ENCODE data around the gene MYLK. TPM values are rescaled to one million over a fixed set of nuclear protein-coding genes. Genes with fewer than 3 reads are reported as not detected.

Gene MYLK
- total RNA-seq, 2 donors from 2014 or later, result 4.7 to 6.6 TPM

DNA sequence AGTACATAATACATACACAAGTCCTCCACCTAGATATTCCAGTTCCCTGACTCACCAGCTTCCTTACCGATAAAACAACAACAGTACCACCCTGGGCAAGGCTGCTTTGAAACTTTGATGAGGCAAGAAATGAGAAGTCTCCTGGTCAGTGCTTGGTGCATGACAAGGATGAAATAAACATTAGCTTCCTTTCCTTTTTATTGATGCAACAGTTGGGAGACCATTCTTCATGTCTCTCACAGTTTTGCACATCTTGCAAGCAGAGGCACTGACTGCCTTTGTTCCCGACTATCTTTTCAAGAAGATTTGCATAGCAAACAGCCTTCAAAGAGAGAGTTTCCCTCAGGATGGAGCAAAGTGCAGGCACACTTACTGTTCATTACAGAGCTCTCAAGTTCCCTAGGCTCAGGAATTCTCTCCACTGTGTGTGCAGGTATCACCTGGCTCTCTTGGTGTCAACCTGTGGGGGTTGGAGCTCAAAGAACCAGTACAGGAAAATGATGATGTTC is 65.2 kb downstream of the MYLK start:
- Mint-ChIP-seq H3K27me3 (ENCODE audit: insufficient read depth) (peaks cover 2% of the 10 kb centered on the region), H3K4me1 (peaks cover 23% of the 10 kb centered on the region), H3K4me3 (no peak overlapping the region), H3K27ac (no peak overlapping the region), H3K9me3 (peaks cover 13% of the 10 kb centered on the region), H3K36me3 (ENCODE audit: low read depth) (peaks cover 4% of the 10 kb centered on the region)
- H3K4me3 ChIP-seq (ENCODE audit: low read length), result no peak overlapping the region
- 45 to 55% methylated on average over 1 to 2 of the region's 2 CpGs for WGBS, 2 experiments (ENCODE audit: insufficient coverage in 1 of 2, insufficient read length in 1 of 2)
- H3K9ac ChIP-seq (ENCODE audit: extremely low read depth, low read length, poor library complexity, severe bottlenecking), result no peak overlapping the region
- TF ChIP-seq, protein P1, sequence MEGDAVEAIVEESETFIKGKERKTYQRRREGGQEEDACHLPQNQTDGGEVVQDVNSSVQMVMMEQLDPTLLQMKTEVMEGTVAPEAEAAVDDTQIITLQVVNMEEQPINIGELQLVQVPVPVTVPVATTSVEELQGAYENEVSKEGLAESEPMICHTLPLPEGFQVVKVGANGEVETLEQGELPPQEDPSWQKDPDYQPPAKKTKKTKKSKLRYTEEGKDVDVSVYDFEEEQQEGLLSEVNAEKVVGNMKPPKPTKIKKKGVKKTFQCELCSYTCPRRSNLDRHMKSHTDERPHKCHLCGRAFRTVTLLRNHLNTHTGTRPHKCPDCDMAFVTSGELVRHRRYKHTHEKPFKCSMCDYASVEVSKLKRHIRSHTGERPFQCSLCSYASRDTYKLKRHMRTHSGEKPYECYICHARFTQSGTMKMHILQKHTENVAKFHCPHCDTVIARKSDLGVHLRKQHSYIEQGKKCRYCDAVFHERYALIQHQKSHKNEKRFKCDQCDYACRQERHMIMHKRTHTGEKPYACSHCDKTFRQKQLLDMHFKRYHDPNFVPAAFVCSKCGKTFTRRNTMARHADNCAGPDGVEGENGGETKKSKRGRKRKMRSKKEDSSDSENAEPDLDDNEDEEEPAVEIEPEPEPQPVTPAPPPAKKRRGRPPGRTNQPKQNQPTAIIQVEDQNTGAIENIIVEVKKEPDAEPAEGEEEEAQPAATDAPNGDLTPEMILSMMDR (conservative IDR thresholded peaks at IDR 0.05), result no peak
- H3K36me3 ChIP-seq (ENCODE audit: control insufficient read depth, insufficient read depth, low read length), result no peaks in the 10 kb centered on the region
- peak; percentile 51 for DNase-seq
- peaks cover 22% of the 10 kb centered on the region for H3K27me3 ChIP-seq (ENCODE audit: control insufficient read depth, insufficient read depth, low read length, poor library complexity, severe bottlenecking)
- no peak overlapping the region for H3K27ac ChIP-seq (ENCODE audit: low read depth, low read length)
- no peaks in the 10 kb centered on the region for H3K4me1 ChIP-seq (ENCODE audit: control insufficient read depth, insufficient read depth, low read length)
- peaks cover 10% of the 10 kb centered on the region for H3K9me3 ChIP-seq (ENCODE audit: control insufficient read depth, low read length)

DNA sequence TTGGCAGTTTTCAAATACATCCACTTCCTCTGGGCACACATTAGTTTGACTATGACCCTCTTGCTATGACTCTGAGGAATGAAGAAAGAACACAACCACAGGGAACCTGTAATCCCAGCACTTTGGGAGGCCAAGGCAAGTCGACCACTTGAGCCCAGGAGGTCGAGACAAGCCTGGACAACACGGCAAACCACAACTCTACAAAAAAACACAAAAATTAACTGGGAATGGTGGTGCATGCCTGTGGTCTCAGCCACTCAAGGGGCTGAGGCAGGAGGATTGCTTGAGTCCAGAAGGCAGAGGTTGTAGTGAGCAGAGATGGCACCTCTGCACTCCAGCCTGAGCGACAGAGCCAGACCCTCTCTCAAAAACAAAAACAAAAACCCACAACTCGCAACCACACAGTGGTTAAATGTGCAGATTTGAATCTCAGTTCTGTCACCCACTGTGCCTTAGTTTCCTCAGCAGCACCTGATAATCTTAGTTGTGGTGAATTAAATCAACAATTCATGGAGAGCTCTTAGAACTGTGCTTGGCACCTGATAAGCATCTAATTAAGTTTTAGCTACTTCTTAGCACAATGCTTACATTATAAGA is 65.7 kb downstream of the MYLK start:
- Histone ChIP-seq H3K36me3 (ENCODE audit: control insufficient read depth, insufficient read depth, low read length) (no peaks in the 10 kb centered on the region), H3K9ac (ENCODE audit: extremely low read depth, low read length, poor library complexity, severe bottlenecking) (no peak overlapping the region), H3K27me3 (ENCODE audit: control insufficient read depth, insufficient read depth, low read length, poor library complexity, severe bottlenecking) (peaks cover 22% of the 10 kb centered on the region), H3K4me3 (ENCODE audit: low read length) (no peak overlapping the region), H3K4me1 (ENCODE audit: control insufficient read depth, insufficient read depth, low read length) (no peaks in the 10 kb centered on the region), H3K27ac (ENCODE audit: low read depth, low read length) (no peak overlapping the region), H3K9me3 (ENCODE audit: control insufficient read depth, low read length) (peaks cover 10% of the 10 kb centered on the region)
- peak; percentile 22 for DNase-seq
- no peaks in the 10 kb centered on the region for H3K27me3 Mint-ChIP-seq (ENCODE audit: insufficient read depth)
- no peak overlapping the region for H3K27ac Mint-ChIP-seq
- TF ChIP-seq, protein P1 (conservative IDR thresholded peaks at IDR 0.05), result no peak
- H3K4me1 Mint-ChIP-seq, result peaks cover 23% of the 10 kb centered on the region
- H3K9me3 Mint-ChIP-seq, result peaks cover 13% of the 10 kb centered on the region
- peaks cover 4% of the 10 kb centered on the region for H3K36me3 Mint-ChIP-seq (ENCODE audit: low read depth)
- H3K4me3 Mint-ChIP-seq, result no peak overlapping the region
- 72 to 83% methylated on average over 3 to 5 of the region's 5 CpGs for WGBS, 2 experiments (ENCODE audit: insufficient coverage in 1 of 2, insufficient read length in 1 of 2)

DNA sequence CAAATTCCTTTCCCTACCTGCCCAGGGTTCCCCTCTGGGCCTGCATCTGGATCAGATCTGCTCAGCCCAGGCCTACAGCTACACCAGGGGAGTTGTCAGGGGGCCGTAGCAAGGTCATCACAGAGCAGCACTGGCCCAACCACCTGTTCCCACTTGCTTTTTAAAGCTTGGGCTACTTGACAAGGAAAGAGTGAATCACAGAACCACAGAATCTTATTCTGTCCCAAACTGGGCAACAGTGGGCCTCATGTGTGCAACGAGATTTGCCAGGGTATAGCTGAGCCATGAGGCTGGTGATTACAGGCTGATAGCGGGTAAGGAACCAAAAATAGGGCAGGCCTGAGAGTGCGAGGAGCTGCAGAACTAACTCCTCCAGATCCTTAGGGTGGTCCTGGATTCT is 66.7 kb downstream of the MYLK start:
- H3K4me1 ChIP-seq (ENCODE audit: control insufficient read depth, insufficient read depth, low read length), result peaks cover 6% of the 10 kb centered on the region
- no peak overlapping the region for H3K27ac ChIP-seq (ENCODE audit: low read depth, low read length)
- WGBS, 2 experiments (ENCODE audit: insufficient coverage in 1 of 2, insufficient read length in 1 of 2), result 94 to 97% methylated on average over 4 of the region's 4 CpGs
- H3K27me3 ChIP-seq (ENCODE audit: control insufficient read depth, insufficient read depth, low read length, poor library complexity, severe bottlenecking), result peaks cover 22% of the 10 kb centered on the region
- Mint-ChIP-seq H3K27ac (no peak overlapping the region), H3K9me3 (peaks cover 8% of the 10 kb centered on the region), H3K27me3 (ENCODE audit: insufficient read depth) (no peaks in the 10 kb centered on the region), H3K4me1 (peaks cover 32% of the 10 kb centered on the region), H3K4me3 (no peak overlapping the region), H3K36me3 (ENCODE audit: low read depth) (peaks cover 4% of the 10 kb centered on the region)
- TF ChIP-seq, protein P1 (conservative IDR thresholded peaks at IDR 0.05), result no peak
- peaks cover 9% of the 10 kb centered on the region for H3K9me3 ChIP-seq (ENCODE audit: control insufficient read depth, low read length)
- H3K4me3 ChIP-seq (ENCODE audit: low read length), result no peak overlapping the region
- no peak overlapping the region for H3K9ac ChIP-seq (ENCODE audit: extremely low read depth, low read length, poor library complexity, severe bottlenecking)
- DNase-seq, result peak; percentile 23
- no peaks in the 10 kb centered on the region for H3K36me3 ChIP-seq (ENCODE audit: control insufficient read depth, insufficient read depth, low read length)

Measured in endodermal cell (in vitro differentiated cells).